Esophagus squamous epithelium (tissue), 5 donors: ENCODE data around the gene IL1A. TPM values are rescaled to one million over a fixed set of nuclear protein-coding genes. Genes with fewer than 3 reads are reported as not detected.
A peak's percentile ranks its signal among the peaks of the same experiment; 100 is the strongest.

Experiments
- DNase-seq: peaks from one replicate; lab custom pipeline; 2025; lab: John Stamatoyannopoulos, UW
- H3K27ac ChIP-seq, 4 donors: fragments of 200-600 bp; sonication (generic); one replicate each; pipeline ENCODE4 v1.5.1; 2016 to 2019; ENCODE audit warnings: mild to moderate bottlenecking in 1 of 4
- H3K27me3 ChIP-seq, 4 donors: fragments of 200-600 bp; sonication (generic); 1 replicate in 3 of 4; 2 replicates in 1 of 4; pipeline versions ENCODE4 v1.5.1 to v1.6.0; 2017 to 2021; ENCODE audit warnings: antibody characterized with exemption in 1 of 4
- H3K36me3 ChIP-seq, 3 donors: fragments of 200-600 bp; sonication (generic); one replicate each; pipeline ENCODE4 v1.5.1; 2016 to 2019
- H3K4me1 ChIP-seq, 3 donors: fragments of 200-600 bp; sonication (generic); one replicate each; pipeline ENCODE4 v1.5.1; 2017 to 2019
- H3K4me3 ChIP-seq, 4 donors: fragments of 200-600 bp; sonication (generic); 1 replicate in 3 of 4; 2 replicates in 1 of 4; pipeline ENCODE4 v1.5.1; 2016 to 2019; ENCODE audit warnings: mild to moderate bottlenecking in 2 of 4, moderate library complexity in 1 of 4
- H3K9me3 ChIP-seq, 3 donors: fragments of 200-600 bp; sonication (generic); one replicate each; pipeline ENCODE4 v1.5.1; 2016 to 2019
- CTCF ChIP-seq, 6 experiments: fragments of 450-650 bp in 4 of 6; fragments of 200-600 bp in 2 of 6; sonication (generic) in 2 of 6; IDR thresholded peaks; one replicate each; pipeline ENCODE4 v1.5.1; 2016 to 2019; ENCODE audit warnings: antibody characterized with exemption in 6 of 6, mild to moderate bottlenecking in 4 of 6, moderate library complexity in 4 of 6
- POLR2A ChIP-seq, 4 donors: fragments of 450-650 bp; IDR thresholded peaks; one replicate each; pipeline ENCODE4 v1.6.1; 2017; ENCODE audit warnings: antibody characterized with exemption in 4 of 4, mild to moderate bottlenecking in 4 of 4, moderate library complexity in 3 of 4
- whole genome bisulfite sequencing, 2 donors: methylation state at CpG; one replicate each; pipeline ENCODE4 v1.1.5; 2018; 5-methylcytosine and 5-hydroxymethylcytosine counted together
- intact Hi-C: fragments of 100-400 bp; cut with DNase I; formaldehyde crosslinking; loops from one replicate; pipeline ENCODE4 v1.15.0; 2022
- total RNA-seq, 4 donors: library from RNA; depleted of rRNA; stranded (reverse); fragments of >200 nt; gene quantifications; one replicate each; pipeline ENCODE4 v1.1.0, GENCODE V29; 2016
- donor health status: DM: yes; HTN: yes; CAD: no.

The IL1A gene
- total RNA-seq, 4 donors from 2014 or later: 0.53 to 37.4 (median 4.3) TPM

- Histone ChIP-seq H3K27me3 (no peaks in the 10 kb centered on the region), H3K4me3 (no peak overlapping the region), H3K4me1 (peaks cover 0 to 32% (median 9%) of the 10 kb centered on the region in 3 donors), H3K36me3 (no peaks in the 10 kb centered on the region), H3K9me3 (peaks cover 0 to 4% (median 3%) of the 10 kb centered on the region in 3 donors), H3K27ac (no peak overlapping the region)
- 40 to 42% methylated on average over 5 of the region's 5 CpGs for WGBS, 2 donors
- intact Hi-C loops: no loop called here
- no peak for TF ChIP-seq POLR2A (IDR thresholded peaks at IDR 0.05)
- TF ChIP-seq CTCF (IDR thresholded peaks at IDR 0.05): no peak
- DNase-seq: no peak
These were observed 19.6 kb upstream of the IL1A start for GRCh38 chr2:112803691-112804521.

GRCh38 chr2:112800881-112801583, 16.7 kb upstream of the IL1A start:
- WGBS, 2 donors: 67 to 70% methylated on average over 4 of the region's 4 CpGs
- peak overlapping the region in 3 of 4 donors; percentile 1 to 42 (median 3) for H3K27ac ChIP-seq
- TF ChIP-seq CTCF (IDR thresholded peaks at IDR 0.05): no peak
- no peak for TF ChIP-seq POLR2A (IDR thresholded peaks at IDR 0.05)

GRCh38 chr2:112798979-112799975, 15.0 kb upstream of the IL1A start:
- H3K27ac ChIP-seq: no peak overlapping the region
- H3K9me3 ChIP-seq: no peaks in the 10 kb centered on the region
- H3K4me3 ChIP-seq: no peak overlapping the region
- TF ChIP-seq CTCF (IDR thresholded peaks at IDR 0.05) (no peak), POLR2A (IDR thresholded peaks at IDR 0.05) (no peak)
- no peaks in the 10 kb centered on the region for H3K36me3 ChIP-seq
- WGBS, 2 donors: 81 to 89% methylated on average over 8 of the region's 8 CpGs
- intact Hi-C loops: no loop called here
- DNase-seq: no peak
- no peaks in the 10 kb centered on the region for H3K27me3 ChIP-seq
- H3K4me1 ChIP-seq: peaks cover 0 to 39% (median 12%) of the 10 kb centered on the region in 3 donors

More at GRCh38 chr2:112800881-112801583, 16.7 kb upstream of the IL1A start:
- Histone ChIP-seq H3K9me3 (no peaks in the 10 kb centered on the region), H3K36me3 (no peaks in the 10 kb centered on the region), H3K4me1 (peaks cover 0 to 38% (median 9%) of the 10 kb centered on the region in 3 donors), H3K27me3 (no peaks in the 10 kb centered on the region), H3K4me3 (no peak overlapping the region)
- no peak for DNase-seq
- intact Hi-C loops: no loop called here

GRCh38 chr2:112796486-112796885, 12.2 kb upstream of the IL1A start:
- DNase-seq: no peak
- intact Hi-C loops: no loop called here
- WGBS, 2 donors: 0 to 21% methylated on average over 1 of the region's 1 CpG

More at GRCh38 chr2:112796486-112796885, 12.2 kb upstream of the IL1A start:
- Histone ChIP-seq H3K4me1 (peaks cover 0 to 48% (median 18%) of the 10 kb centered on the region in 3 donors), H3K9me3 (no peaks in the 10 kb centered on the region), H3K27ac (peak overlapping the region in 3 of 4 donors; percentile 75 to 86 (median 78)), H3K36me3 (no peaks in the 10 kb centered on the region), H3K4me3 (no peak overlapping the region), H3K27me3 (no peaks in the 10 kb centered on the region)
- no peak for TF ChIP-seq POLR2A (IDR thresholded peaks at IDR 0.05)
- no peak for TF ChIP-seq CTCF (IDR thresholded peaks at IDR 0.05)
